Hepatocyte (in vitro differentiated cells): ENCODE results near the gene ADIRF. TPM values are rescaled to one million over a fixed set of nuclear protein-coding genes. Genes with fewer than 3 reads are reported as not detected.

Source experiments
- DNase-seq: peaks from one replicate; pipeline ENCODE4 v3.0.0-alpha.2; 2016; ENCODE audit warnings: low spot score
- H2AFZ ChIP-seq: fragments of 200-600 bp; sonication (generic); 2 replicates; pipeline ENCODE4 v1.6.0; 2016; ENCODE audit warnings: antibody characterized with exemption, mild to moderate bottlenecking
- H3K27ac ChIP-seq: fragments of 200-600 bp; sonication (generic); 2 replicates; pipeline ENCODE4 v1.5.1; 2016; ENCODE audit warnings: mild to moderate bottlenecking
- H3K27me3 ChIP-seq: fragments of 200-600 bp; sonication (generic); 2 replicates; pipeline ENCODE4 v1.6.1; 2016
- H3K36me3 ChIP-seq: fragments of 200-600 bp; sonication (generic); replicated peaks from 2 replicates; pipeline ENCODE4 v1.5.1; 2016; ENCODE audit warnings: low read depth; ENCODE audit not compliant: insufficient read depth
- H3K4me1 ChIP-seq: fragments of 200-600 bp; sonication (generic); 2 replicates; pipeline ENCODE4 v1.5.1; 2016; ENCODE audit warnings: mild to moderate bottlenecking, moderate library complexity; ENCODE audit not compliant: insufficient read depth
- H3K4me2 ChIP-seq: fragments of 200-600 bp; sonication (generic); 2 replicates; pipeline ENCODE4 v1.6.0; 2016
- H3K4me3 ChIP-seq: fragments of 200-600 bp; sonication (generic); 2 replicates; pipeline ENCODE4 v1.5.1; 2016; ENCODE audit warnings: mild to moderate bottlenecking
- H3K79me2 ChIP-seq: fragments of 200-600 bp; sonication (generic); 2 replicates; pipeline ENCODE4 v1.6.0; 2017; ENCODE audit warnings: mild to moderate bottlenecking
- H3K9me2 ChIP-seq: fragments of 200-600 bp; sonication (generic); replicated peaks from 2 replicates; pipeline ENCODE4 v1.6.0; 2017; ENCODE audit warnings: mild to moderate bottlenecking; ENCODE audit not compliant: insufficient read depth
- H3K9me3 ChIP-seq: fragments of 200-600 bp; sonication (generic); 2 replicates; pipeline ENCODE4 v1.5.1; 2016; ENCODE audit warnings: low read depth, mild to moderate bottlenecking
- H4K20me1 ChIP-seq: fragments of 200-600 bp; sonication (generic); 2 replicates; pipeline ENCODE4 v1.6.0; 2016; ENCODE audit warnings: mild to moderate bottlenecking; ENCODE audit not compliant: insufficient read depth, poor library complexity, severe bottlenecking
- CTCF ChIP-seq: fragments of 200-600 bp; sonication (generic); IDR thresholded peaks from 2 replicates; pipeline ENCODE4 v1.5.1; 2016; ENCODE audit warnings: antibody characterized with exemption, mild to moderate bottlenecking; ENCODE audit not compliant: poor library complexity
- EZH2 ChIP-seq: fragments of 200-600 bp; sonication (generic); IDR thresholded peaks from 2 replicates; pipeline ENCODE4 v1.6.1; 2016; ENCODE audit warnings: antibody characterized with exemption, mild to moderate bottlenecking, borderline replicate concordance
- EZH2phosphoT487 ChIP-seq: fragments of 200-600 bp; sonication (generic); IDR thresholded peaks from one replicate; pipeline ENCODE4 v1.6.1; 2018; ENCODE audit warnings: antibody characterized with exemption, mild to moderate bottlenecking, low read depth, moderate library complexity; ENCODE audit not compliant: unreplicated experiment, severe bottlenecking
- WGBS: methylation state at CpG from one replicate; pipeline ENCODE4 v1.1.6; 2016; ENCODE audit warnings: low lambda C conversion rate; ENCODE audit errors: missing lambda C conversion rate; 5-methylcytosine and 5-hydroxymethylcytosine counted together
- polyA plus RNA-seq: library from polyadenylated mRNA; unstranded; fragments of >200 nt; fragmentation: Nextera tagmentation; extraction: Ambion mirVana; gene quantifications from 2 replicates; pipeline ENCODE4 v1.2.1, GENCODE V29; 2016
- total RNA-seq: library from RNA; depleted of rRNA; stranded (reverse); fragments of >200 nt; gene quantifications from 2 replicates; pipeline ENCODE4 v1.2.3, GENCODE V29; 2014

ADIRF gene
- total and polyA plus RNA-seq, 2 experiments from 2014 or later = not detected

DNA sequence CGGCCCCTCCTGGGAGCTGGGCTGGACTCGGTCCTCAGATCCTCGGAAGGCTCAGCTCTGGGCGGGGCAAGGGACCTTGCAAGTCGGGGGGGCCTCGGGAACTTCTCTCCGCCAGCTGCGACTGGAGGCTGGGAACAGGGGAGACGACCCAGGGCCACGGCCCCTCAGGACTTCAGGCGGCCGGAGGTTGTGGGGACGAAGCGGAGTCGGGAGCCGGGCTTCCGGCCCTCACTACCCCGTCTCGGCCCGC lies 2.6 kb downstream of the ADIRF start:
- Histone ChIP-seq H3K36me3 (no peaks in the 10 kb centered on the region), H3K4me3 (peak overlapping the region; percentile 43), H2AFZ (peak overlapping the region; percentile 88), H4K20me1 (no peaks in the 10 kb centered on the region), H3K27ac (peak overlapping the region; percentile 91), H3K9me2 (no peaks in the 10 kb centered on the region), H3K79me2 (no peaks in the 10 kb centered on the region), H3K9me3 (no peaks in the 10 kb centered on the region), H3K27me3 (no peaks in the 10 kb centered on the region), H3K4me2 (peak overlapping the region; percentile 87), H3K4me1 (peaks cover 32% of the 10 kb centered on the region)
- WGBS = 3% methylated on average over 13 of the region's 20 CpGs
- no peak for TF ChIP-seq EZH2phosphoT487
- no peak for DNase-seq

DNA sequence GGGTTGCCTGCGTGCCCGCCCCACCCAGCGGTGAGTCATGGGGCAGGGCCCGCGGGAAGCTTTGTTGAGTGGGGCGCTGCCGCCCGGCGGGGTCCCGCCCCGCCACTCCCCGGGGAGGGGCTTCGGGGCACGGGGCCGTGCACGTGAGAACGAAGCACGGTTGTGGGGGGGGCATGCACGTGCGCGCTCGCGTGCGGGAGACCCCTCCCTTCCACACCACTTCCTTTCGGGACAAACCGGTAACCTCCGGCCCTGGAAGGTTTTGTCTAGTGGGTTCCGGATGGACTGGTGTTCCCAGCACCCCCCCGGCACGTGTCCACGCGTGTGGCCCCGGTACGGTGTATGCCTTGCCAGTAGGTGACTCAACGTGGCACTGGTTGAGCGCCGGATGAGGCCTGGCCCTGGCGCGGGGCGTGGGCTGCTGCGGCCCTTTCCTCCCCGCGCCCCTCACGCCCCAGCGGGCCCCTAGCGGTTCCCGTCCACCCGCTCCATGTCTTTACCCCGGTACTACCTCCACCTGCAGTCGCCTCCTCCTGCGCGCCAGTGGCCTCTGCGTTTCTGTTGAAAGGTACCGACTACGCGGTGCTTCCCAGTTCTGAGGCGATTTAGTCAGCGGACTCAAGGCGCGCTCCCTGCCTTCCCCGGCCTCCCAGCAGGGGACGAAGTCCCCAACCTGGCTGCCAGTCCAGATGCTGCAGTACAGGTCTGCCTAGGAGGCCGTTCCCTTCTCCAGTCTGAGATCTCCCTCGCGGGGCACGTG lies 3.1 kb downstream of the ADIRF start:
- no peaks in the 10 kb centered on the region for H3K79me2 ChIP-seq
- peak overlapping the region; percentile 87 for H3K4me2 ChIP-seq
- WGBS = 7% methylated on average over 40 of the region's 66 CpGs
- H3K36me3 ChIP-seq = no peaks in the 10 kb centered on the region
- H4K20me1 ChIP-seq = no peaks in the 10 kb centered on the region
- no peak for TF ChIP-seq EZH2
- no peak for TF ChIP-seq EZH2phosphoT487
- TF ChIP-seq CTCF = peak; percentile 3
- peak overlapping the region; percentile 91 for H3K27ac ChIP-seq
- peak overlapping the region; percentile 88 for H2AFZ ChIP-seq
- peak overlapping the region; percentile 42 for H3K4me3 ChIP-seq
- no peaks in the 10 kb centered on the region for H3K27me3 ChIP-seq
- peak; percentile 95 for DNase-seq
- H3K4me1 ChIP-seq = peaks cover 27% of the 10 kb centered on the region
- H3K9me3 ChIP-seq = no peaks in the 10 kb centered on the region
- no peaks in the 10 kb centered on the region for H3K9me2 ChIP-seq

GRCh38 chr10:86972613-86973380 lies 4.5 kb downstream of the ADIRF start:
- Histone ChIP-seq H3K4me2 (no peak overlapping the region), H2AFZ (no peak overlapping the region), H3K27ac (no peak overlapping the region), H3K4me3 (no peak overlapping the region), H3K4me1 (peaks cover 26% of the 10 kb centered on the region), H3K27me3 (no peaks in the 10 kb centered on the region), H3K9me2 (no peaks in the 10 kb centered on the region), H3K36me3 (no peaks in the 10 kb centered on the region), H3K9me3 (no peaks in the 10 kb centered on the region), H4K20me1 (no peaks in the 10 kb centered on the region), H3K79me2 (no peaks in the 10 kb centered on the region)
- no peak for TF ChIP-seq EZH2
- TF ChIP-seq EZH2phosphoT487 = no peak
- no peak for DNase-seq
- WGBS = 89% methylated on average over 11 of the region's 11 CpGs

GRCh38 chr10:86974484-86974883 lies 6.2 kb downstream of the ADIRF start:
- no peak overlapping the region for H3K4me2 ChIP-seq
- TF ChIP-seq EZH2 (no peak), EZH2phosphoT487 (no peak), CTCF (no peak)
- peaks cover 24% of the 10 kb centered on the region for H3K4me1 ChIP-seq
- H3K4me3 ChIP-seq = no peak overlapping the region
- peak overlapping the region; percentile 51 for H3K27ac ChIP-seq
- no peaks in the 10 kb centered on the region for H3K9me2 ChIP-seq
- H3K27me3 ChIP-seq = no peaks in the 10 kb centered on the region
- H3K36me3 ChIP-seq = no peaks in the 10 kb centered on the region
- no peaks in the 10 kb centered on the region for H3K9me3 ChIP-seq
- H3K79me2 ChIP-seq = no peaks in the 10 kb centered on the region
- peak; percentile 8 for DNase-seq
- no peak overlapping the region for H2AFZ ChIP-seq
- H4K20me1 ChIP-seq = no peaks in the 10 kb centered on the region
- 63% methylated on average over 7 of the region's 7 CpGs for WGBS
